Astrocyte of the cerebellum (primary cell): ENCODE measurements around the gene DLG5.

Experiments
- DNase-seq: peaks from one replicate; pipeline ENCODE4 v3.0.0-alpha.2; 2011; ENCODE audit warnings: low read depth
- H3K4me3 ChIP-seq: 2 replicates; pipeline ENCODE4 v1.5.1; 2011; ENCODE audit warnings: mild to moderate bottlenecking, low read depth, low read length, moderate library complexity
- CTCF ChIP-seq: IDR thresholded peaks from 2 replicates; pipeline ENCODE4 v1.5.1; 2012; ENCODE audit warnings: low read length, low read depth, moderate library complexity, mild to moderate bottlenecking; ENCODE audit errors: missing control alignments
- in situ Hi-C: cut with HindIII; loops from 2 replicates; pipeline ENCODE4 v1.10.0; 2017; ENCODE audit warnings: low sequenced_read_pairs

DLG5 gene

DNA sequence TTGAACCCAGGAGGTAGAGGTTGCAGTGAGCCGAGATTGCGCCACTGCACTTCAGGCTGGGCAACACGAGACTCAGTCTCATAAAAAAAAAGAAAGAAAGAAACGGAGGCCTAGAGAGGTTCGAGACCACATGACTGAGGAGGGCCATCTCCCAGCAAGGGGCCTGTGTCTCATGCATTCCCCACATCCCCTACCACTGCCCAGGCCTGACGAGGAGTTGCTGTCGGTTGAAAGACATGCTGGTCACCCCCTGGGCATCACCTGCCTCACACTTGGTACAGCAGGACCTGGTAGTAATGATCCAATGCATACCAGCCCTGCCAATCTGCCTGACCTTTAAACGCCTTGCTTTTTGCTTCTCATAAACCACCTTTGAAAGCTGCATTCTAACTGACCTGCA lies 85.9 kb downstream of the DLG5 start:
- in situ Hi-C loops = no loop called here
- H3K4me3 ChIP-seq = no peak overlapping the region
- no peak for DNase-seq
- TF ChIP-seq CTCF = no peak

DNA sequence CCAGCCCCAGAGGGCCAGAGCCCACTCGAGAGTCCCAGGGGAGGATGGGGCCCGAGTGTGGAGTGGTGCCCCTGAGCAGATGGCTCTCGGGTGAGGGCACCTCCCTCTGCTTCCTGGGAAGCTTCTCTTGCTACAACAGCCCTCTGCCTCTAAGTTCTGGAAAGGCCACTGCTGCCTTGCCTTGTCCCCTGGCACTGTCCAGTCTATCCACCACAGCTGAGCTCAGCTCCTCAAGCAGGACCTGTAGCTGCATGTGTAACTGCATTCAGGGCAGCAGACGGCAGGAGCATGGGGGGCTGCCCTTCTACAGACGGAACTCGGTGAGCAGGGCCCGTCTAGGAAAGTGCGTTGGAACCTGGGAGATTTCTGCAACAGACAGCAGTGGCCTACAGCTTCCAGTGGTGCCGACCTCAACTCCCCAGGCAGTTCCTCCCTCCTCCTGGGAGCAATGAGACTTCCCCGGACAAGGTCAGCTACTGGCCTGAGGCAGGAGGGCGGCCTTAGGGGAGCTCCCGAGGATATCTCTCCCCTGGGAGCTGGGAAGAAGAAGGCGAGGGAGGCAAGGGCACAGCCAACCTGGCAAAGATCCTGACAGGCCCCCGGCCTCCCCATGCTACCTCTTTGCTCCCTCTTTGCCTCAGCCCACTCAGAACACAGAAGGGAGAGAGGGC lies 88.5 kb downstream of the DLG5 start:
- H3K4me3 ChIP-seq = no peak overlapping the region
- in situ Hi-C loops = no loop called here
- no peak for TF ChIP-seq CTCF
- no peak for DNase-seq

DNA sequence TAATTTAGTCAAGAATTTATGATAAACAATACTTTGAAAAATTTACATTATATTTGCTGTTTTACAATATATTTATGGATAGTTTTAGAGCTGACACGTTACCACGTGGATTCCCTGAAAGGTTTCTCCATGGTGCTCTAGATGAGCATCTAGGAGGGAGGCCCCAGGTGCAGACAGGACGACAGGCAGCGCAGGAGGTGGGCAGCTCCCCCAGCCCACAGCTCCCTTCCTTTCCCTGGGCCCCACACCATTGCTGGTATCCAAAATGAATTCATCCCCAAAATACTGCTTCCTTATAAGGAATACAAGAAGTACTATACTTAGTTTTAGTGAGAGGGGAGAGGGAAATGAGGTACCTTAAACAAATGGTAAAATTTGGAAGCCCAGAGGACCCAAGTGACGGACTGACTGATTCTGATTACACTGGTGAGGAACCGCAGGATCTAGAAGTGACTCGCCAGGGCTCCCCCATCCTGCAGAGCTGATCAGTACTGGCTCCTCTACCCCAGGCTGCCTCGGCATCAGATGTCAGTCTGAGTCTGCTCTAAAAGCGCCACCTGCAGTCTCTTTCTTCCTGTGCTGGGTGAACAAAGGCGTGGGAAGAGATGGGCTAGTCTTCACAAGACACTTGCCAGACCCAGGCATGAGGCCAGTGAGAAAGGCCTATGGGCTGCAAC lies 89.2 kb downstream of the DLG5 start:
- TF ChIP-seq CTCF = peak; percentile 51
- in situ Hi-C loops = no loop called here
- H3K4me3 ChIP-seq = no peak overlapping the region
- peak; percentile 27 for DNase-seq

DNA sequence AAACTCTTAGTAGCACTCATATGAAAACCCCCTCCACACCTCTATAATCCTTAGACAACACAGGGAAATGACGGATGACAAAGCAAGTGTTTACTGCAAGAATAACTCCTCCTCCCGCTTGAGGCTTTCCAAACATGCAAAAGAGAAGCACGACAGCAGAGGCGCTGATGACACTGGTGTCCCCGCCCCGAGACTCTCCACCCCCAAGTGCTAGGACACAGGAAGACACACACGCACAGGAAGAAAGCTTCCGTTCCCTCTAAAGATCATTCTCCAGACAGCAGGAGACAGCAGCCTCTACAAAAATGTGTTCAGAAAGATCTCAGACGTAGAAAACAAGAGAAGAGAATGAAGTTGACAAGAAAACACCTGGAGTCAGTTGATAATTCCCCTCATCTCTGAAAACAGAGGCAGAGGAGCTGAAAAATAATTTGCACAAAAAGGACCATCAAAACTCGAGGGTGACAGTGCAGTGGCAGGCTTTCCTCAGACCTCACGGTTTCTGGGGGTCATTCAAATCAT lies 90.2 kb downstream of the DLG5 start:
- no peak for TF ChIP-seq CTCF
- in situ Hi-C loops = no loop called here
- H3K4me3 ChIP-seq = no peak overlapping the region
- no peak for DNase-seq

- no peak for TF ChIP-seq CTCF
- no peak overlapping the region for H3K4me3 ChIP-seq
- in situ Hi-C loops = no loop called here
- DNase-seq = no peak
These were observed 90.9 kb downstream of the DLG5 start for GRCh38 chr10:77835669-77836086.

DNA sequence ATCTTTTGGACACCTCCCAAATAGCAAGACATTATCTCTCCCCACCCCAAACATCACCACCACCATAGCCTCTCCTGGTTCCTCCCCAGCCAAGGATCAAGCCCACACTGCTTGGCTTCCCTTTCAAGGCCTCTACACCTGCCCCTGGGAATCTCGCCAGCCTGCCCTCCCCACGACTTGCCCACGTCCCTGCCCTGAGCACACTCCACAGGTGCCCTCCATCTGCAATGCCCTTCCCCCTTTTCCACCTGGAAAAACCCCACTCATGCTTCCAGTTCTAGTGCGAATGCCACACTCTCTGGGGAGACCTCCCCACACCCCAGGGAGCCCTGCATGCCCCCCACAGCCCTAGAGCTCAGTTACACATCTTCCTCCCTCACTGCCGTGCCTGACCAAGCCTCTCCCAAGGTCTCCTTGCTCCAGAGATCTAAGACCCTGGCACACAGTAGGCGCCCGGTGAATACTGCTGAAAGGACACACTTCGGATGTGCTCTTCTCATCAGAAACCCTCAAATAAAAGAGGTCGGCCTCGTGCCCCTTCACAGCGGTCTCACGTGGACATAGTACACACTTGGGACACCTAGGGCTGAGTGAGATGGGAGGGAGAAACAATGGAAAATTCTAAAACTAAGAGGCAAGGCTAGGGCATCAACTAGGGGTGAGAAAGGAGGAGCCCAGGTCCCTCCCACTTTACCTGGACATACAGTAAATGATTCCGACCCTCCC lies 91.4 kb downstream of the DLG5 start:
- no peak for DNase-seq
- in situ Hi-C loops = no loop called here
- no peak for TF ChIP-seq CTCF
- no peak overlapping the region for H3K4me3 ChIP-seq
